ENCODE data around the gene ADAMTS7. TPM values are rescaled to one million over a fixed set of nuclear protein-coding genes. Genes with fewer than 3 reads are reported as not detected.

Gene ADAMTS7, protein sequence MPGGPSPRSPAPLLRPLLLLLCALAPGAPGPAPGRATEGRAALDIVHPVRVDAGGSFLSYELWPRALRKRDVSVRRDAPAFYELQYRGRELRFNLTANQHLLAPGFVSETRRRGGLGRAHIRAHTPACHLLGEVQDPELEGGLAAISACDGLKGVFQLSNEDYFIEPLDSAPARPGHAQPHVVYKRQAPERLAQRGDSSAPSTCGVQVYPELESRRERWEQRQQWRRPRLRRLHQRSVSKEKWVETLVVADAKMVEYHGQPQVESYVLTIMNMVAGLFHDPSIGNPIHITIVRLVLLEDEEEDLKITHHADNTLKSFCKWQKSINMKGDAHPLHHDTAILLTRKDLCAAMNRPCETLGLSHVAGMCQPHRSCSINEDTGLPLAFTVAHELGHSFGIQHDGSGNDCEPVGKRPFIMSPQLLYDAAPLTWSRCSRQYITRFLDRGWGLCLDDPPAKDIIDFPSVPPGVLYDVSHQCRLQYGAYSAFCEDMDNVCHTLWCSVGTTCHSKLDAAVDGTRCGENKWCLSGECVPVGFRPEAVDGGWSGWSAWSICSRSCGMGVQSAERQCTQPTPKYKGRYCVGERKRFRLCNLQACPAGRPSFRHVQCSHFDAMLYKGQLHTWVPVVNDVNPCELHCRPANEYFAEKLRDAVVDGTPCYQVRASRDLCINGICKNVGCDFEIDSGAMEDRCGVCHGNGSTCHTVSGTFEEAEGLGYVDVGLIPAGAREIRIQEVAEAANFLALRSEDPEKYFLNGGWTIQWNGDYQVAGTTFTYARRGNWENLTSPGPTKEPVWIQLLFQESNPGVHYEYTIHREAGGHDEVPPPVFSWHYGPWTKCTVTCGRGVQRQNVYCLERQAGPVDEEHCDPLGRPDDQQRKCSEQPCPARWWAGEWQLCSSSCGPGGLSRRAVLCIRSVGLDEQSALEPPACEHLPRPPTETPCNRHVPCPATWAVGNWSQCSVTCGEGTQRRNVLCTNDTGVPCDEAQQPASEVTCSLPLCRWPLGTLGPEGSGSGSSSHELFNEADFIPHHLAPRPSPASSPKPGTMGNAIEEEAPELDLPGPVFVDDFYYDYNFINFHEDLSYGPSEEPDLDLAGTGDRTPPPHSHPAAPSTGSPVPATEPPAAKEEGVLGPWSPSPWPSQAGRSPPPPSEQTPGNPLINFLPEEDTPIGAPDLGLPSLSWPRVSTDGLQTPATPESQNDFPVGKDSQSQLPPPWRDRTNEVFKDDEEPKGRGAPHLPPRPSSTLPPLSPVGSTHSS (N-terminal part only)
- 10 to 100 TPM; 20.8 to 39.2 TPM for total RNA-seq

- peak; percentile 62 for DNase-seq (ENCODE audit: low spot score)
- peak; percentile 88 to 89 for TF ChIP-seq CTCF (IDR thresholded peaks at IDR 0.05)
- Histone ChIP-seq H3K27ac (peak within 1 kb of the TSS; percentile 86 to 90), H3K4me3 (peak within 1 kb of the TSS; percentile 58 to 89), H3K27me3 (no peaks in the 10 kb centered on the region), H3K36me3 (no peaks in the 10 kb centered on the region), H3K4me1 (peaks cover 0 to 23% of the 10 kb centered on the region in 2 donors), H3K9me3 (no peaks in the 10 kb centered on the region)
Observed at GRCh38 chr15:78811124-78811824, at the start of gene ADAMTS7. ADAMTS7 (minus strand) TSS chr15:78811464; CDS start chr15:78811220, 244 bp downstream.

GRCh38 chr15:78859971-78860719 is 48.9 kb upstream of the ADAMTS7 start:
- peak; percentile 85 for DNase-seq (ENCODE audit: low spot score)
- Histone ChIP-seq H3K27ac (peak overlapping the region; percentile 70), H3K27me3 (no peaks in the 10 kb centered on the region), H3K9me3 (no peaks in the 10 kb centered on the region), H3K36me3 (no peaks in the 10 kb centered on the region), H3K4me3 (peak overlapping the region; percentile 28 to 48), H3K4me1 (no peaks in the 10 kb centered on the region)
- peak; percentile 52 to 68 for TF ChIP-seq CTCF (IDR thresholded peaks at IDR 0.05)

DNA sequence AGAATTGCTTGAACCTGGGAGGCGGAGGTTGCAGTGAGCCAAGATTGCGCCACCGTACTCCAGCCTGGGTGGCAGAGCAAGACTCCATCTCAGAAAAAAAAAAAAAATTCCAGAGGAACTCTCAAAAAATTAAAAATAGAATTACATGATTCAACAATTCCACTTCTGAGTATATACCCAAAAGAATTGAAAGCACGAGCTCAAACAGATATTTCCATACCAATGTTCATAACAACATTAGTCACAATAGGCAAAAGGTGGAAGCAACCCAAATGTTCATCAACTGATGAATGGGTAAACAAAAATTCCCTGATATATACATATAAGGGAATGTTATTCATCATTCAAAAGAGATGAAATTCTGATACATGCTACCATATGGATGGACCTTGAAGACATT is 44.5 kb upstream of the ADAMTS7 start:
- no peaks in the 10 kb centered on the region for H3K4me1 ChIP-seq
- no peak for TF ChIP-seq CTCF (IDR thresholded peaks at IDR 0.05)
- H3K27ac ChIP-seq, result no peak overlapping the region
- no peak overlapping the region for H3K4me3 ChIP-seq
- no peak for DNase-seq (ENCODE audit: low spot score)
- H3K27me3 ChIP-seq, result no peaks in the 10 kb centered on the region
- H3K9me3 ChIP-seq, result no peaks in the 10 kb centered on the region
- no peaks in the 10 kb centered on the region for H3K36me3 ChIP-seq

DNA sequence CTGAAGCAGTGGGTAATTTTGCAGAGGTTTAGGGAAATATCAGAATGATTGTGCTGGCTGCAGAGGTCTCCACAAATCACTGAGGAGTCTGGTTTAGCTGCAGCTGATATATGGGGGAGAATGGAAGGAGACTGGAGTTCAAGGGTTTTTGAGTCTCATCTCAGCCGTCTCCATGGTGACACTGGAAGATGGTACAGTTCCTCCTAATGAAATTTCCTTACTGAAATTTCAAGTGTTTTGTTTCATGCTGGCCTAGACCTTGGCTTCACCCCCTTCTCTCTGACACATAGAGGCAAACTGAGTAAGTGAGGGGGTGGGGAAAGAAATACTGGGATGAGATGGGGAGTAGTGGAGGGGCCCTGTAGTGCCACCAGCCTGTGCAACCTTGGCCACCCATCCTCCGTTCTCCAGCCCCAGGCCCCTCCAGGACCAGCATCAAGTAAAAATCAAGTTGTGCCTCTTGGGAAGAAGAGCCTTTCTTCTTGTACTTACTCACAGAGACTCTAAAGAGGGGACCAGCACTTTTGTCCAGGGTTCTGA is 43.6 kb upstream of the ADAMTS7 start:
- no peaks in the 10 kb centered on the region for H3K36me3 ChIP-seq
- DNase-seq (ENCODE audit: low spot score), result no peak
- H3K4me3 ChIP-seq, result no peak overlapping the region
- no peaks in the 10 kb centered on the region for H3K27me3 ChIP-seq
- no peak overlapping the region for H3K27ac ChIP-seq
- H3K9me3 ChIP-seq, result no peaks in the 10 kb centered on the region
- no peak for TF ChIP-seq CTCF (IDR thresholded peaks at IDR 0.05)
- H3K4me1 ChIP-seq, result no peaks in the 10 kb centered on the region

Measured in right atrium auricular region (tissue), 2 donors.